Mucosa of stomach (tissue), 1 donor: ENCODE results near the gene ISLR.

Experiments
- H3K27me3 ChIP-seq: one replicate; pipeline ENCODE4 v1.7.0; 2013; ENCODE audit warnings: mild to moderate bottlenecking, low read length; ENCODE audit not compliant: control insufficient read depth, insufficient read depth
- H3K36me3 ChIP-seq: one replicate; pipeline ENCODE4 v1.7.0; 2013; ENCODE audit warnings: low read length; ENCODE audit not compliant: control insufficient read depth, insufficient read depth
- H3K4me1 ChIP-seq: one replicate; pipeline ENCODE4 v1.7.0; 2013; ENCODE audit warnings: mild to moderate bottlenecking, low read length; ENCODE audit not compliant: control insufficient read depth, insufficient read depth
- H3K4me3 ChIP-seq: one replicate; pipeline ENCODE4 v1.7.0; 2013; ENCODE audit warnings: low read length
- H3K9ac ChIP-seq: one replicate; pipeline ENCODE4 v1.7.0; 2013; ENCODE audit warnings: mild to moderate bottlenecking, low read length, moderate library complexity
- H3K9me3 ChIP-seq: one replicate; pipeline ENCODE4 v1.7.0; 2013; ENCODE audit warnings: mild to moderate bottlenecking, low read length, moderate library complexity; ENCODE audit not compliant: control insufficient read depth
- donor health status: Pancreatic carcinoma.

The ISLR gene

GRCh38 chr15:74194572-74195559, 21.4 kb downstream of the ISLR start:
- no peak overlapping the region for H3K4me3 ChIP-seq
- H3K9ac ChIP-seq, result no peak overlapping the region
- no peaks in the 10 kb centered on the region for H3K9me3 ChIP-seq
- peaks cover 10% of the 10 kb centered on the region for H3K4me1 ChIP-seq
- H3K27me3 ChIP-seq, result no peaks in the 10 kb centered on the region
- no peaks in the 10 kb centered on the region for H3K36me3 ChIP-seq

- H3K9me3 ChIP-seq, result no peaks in the 10 kb centered on the region
- no peaks in the 10 kb centered on the region for H3K27me3 ChIP-seq
- no peak overlapping the region for H3K9ac ChIP-seq
- no peaks in the 10 kb centered on the region for H3K36me3 ChIP-seq
- H3K4me1 ChIP-seq, result peaks cover 10% of the 10 kb centered on the region
- no peak overlapping the region for H3K4me3 ChIP-seq
Measured at GRCh38 chr15:74196175-74196574, 22.7 kb downstream of the ISLR start.

DNA sequence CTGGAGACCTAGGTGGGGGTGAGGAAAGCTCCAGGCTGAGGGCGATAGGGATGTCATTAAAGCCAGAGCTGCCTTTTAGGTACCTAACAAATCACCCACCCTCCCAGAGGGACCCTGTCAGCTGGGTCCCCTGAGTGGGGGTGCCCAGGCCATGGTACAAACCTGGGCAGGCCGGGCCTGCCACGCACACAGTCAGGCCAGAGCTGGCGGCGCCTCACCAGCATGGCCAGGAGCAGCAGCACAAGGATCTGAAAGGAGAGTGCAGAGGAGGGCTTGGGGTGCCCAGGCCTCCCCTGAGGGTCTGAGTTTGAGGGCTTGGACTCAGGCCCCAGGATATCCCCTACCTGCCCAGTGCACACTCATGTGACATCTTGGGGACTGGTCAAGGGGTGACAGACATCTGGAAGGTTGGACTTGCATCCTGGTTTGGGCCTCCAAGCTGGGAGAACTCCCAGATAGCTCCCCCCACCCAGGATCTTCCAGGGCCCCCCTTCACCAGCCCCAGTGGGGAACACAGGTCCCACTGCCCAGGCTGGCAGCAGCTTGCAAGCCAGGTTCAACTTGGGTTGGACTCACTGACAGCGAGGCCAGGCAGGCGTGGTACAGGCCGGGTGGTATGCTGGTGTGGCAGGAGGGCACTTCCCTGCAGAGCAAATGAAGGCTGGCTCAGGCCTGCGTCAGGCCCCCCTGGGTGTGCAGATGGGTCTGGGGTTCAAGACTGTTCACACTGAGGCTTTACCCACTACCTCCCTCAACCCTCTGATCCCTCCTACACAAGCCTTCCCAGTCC, 23.9 kb downstream of the ISLR start:
- Histone ChIP-seq H3K36me3 (no peaks in the 10 kb centered on the region), H3K4me3 (no peak overlapping the region), H3K27me3 (peaks cover 10% of the 10 kb centered on the region), H3K4me1 (peaks cover 11% of the 10 kb centered on the region), H3K9me3 (no peaks in the 10 kb centered on the region), H3K9ac (no peak overlapping the region)

- H3K36me3 ChIP-seq, result no peaks in the 10 kb centered on the region
- no peak overlapping the region for H3K9ac ChIP-seq
- H3K4me1 ChIP-seq, result peaks cover 21% of the 10 kb centered on the region
- peaks cover 25% of the 10 kb centered on the region for H3K27me3 ChIP-seq
- H3K4me3 ChIP-seq, result no peak overlapping the region
- H3K9me3 ChIP-seq, result no peaks in the 10 kb centered on the region
Measured at GRCh38 chr15:74199297-74199652, 25.8 kb downstream of the ISLR start.

DNA sequence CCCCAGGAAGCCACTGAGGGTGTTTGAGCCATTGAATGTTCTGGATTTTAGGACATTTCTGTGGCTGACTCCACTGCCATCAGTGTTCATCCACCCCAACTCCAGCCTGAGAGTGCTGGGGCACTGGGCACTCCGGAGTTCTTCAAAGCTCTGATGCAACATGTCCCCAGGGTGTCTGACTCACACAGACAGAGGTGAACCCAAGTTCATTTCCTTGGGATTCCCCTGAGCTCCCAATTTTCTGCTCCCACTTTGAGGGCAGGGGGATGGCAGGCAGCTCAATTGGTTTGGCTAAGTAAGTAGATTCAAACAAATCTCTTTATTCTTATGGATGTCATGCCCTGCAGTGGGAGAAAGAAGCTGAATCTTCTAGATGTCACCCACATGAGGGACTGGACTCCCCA, 26.9 kb downstream of the ISLR start:
- Histone ChIP-seq H3K27me3 (peaks cover 25% of the 10 kb centered on the region), H3K9me3 (no peaks in the 10 kb centered on the region), H3K4me3 (no peak overlapping the region), H3K4me1 (peaks cover 21% of the 10 kb centered on the region), H3K9ac (no peak overlapping the region), H3K36me3 (no peaks in the 10 kb centered on the region)

DNA sequence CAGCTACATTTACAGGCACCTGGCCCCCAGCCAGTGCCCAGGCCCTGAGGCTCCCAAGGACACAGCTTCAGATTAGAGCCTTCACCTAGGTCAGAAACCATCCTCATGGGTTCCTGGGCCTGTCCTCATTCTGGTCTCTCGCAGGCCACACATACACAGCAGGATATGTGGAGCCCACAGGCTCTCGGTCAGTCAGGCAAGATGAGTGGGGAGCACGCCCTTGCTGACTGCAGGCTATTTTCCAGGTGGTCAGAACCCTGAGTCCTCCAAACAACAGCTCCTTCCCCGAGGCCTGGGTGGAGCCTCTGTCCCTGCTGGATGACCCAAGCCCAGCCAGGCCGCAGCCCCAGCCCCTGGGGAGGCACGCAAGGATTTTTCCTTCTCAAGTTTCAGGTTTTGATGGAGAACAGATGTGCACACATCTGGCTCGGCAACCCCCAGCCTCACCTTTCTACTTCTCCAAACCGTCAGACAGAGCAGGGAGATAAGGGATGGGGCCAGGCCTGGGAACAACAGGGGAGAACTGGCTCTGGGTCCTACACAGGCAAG, 27.4 kb downstream of the ISLR start:
- no peaks in the 10 kb centered on the region for H3K9me3 ChIP-seq
- no peak overlapping the region for H3K4me3 ChIP-seq
- H3K36me3 ChIP-seq, result no peaks in the 10 kb centered on the region
- H3K9ac ChIP-seq, result no peak overlapping the region
- H3K4me1 ChIP-seq, result peaks cover 19% of the 10 kb centered on the region
- peaks cover 28% of the 10 kb centered on the region for H3K27me3 ChIP-seq

- Histone ChIP-seq H3K27me3 (peaks cover 29% of the 10 kb centered on the region), H3K4me3 (no peak overlapping the region), H3K9me3 (no peaks in the 10 kb centered on the region), H3K9ac (no peak overlapping the region), H3K4me1 (peaks cover 11% of the 10 kb centered on the region), H3K36me3 (no peaks in the 10 kb centered on the region)
Measured at GRCh38 chr15:74201710-74202420, 28.4 kb downstream of the ISLR start.

DNA sequence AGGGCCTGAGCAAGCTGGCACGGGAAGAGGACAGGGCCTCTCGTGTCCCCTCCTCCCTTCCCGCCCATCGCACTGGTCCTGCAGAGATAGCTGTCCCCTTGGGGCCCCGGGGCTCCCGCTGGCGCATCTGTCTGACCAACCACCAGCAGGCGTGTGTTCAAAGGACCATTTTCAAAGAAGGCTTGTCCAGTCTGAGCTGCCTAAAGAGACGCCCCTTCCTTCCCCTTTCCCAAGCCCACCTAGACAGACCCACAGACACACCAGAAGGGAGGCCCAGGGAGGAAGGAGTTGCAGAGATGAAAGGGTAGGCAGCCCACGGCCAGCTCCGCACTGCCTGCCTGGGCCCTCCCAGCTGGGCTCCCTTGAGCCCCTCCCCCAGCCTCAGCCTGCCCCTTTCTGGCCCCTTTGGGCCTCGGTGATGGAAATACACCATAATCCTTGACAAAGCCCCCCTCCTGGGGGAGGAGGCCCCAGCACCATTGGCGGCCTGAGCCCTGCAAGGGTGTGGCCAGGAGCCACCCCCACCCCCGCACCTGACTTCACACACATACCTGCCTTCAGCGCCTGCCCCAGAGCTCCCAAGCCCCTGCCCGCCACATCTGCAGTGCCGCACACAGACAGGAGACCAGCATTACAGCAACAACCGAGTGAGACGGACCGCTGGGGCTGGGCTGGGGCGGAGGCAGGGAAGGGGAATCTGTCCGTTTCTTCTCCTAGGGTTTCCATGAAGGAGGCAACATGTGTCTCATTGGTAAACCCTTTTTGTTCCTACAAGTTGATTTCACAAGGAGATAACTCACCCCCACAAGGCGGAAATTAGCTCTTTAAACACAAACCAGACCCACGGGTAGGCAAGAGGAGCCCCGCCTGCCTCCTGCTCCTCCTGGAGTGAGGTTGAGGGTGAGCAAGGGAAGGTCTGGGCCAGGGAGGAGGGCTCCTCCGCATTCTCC, 29.2 kb downstream of the ISLR start, which contains the start of gene STRA6:
Gene STRA6 (minus strand): TSS at position 336 of the 950 bp plus-strand sequence. CDS start 520 bp downstream, outside the sequence.
- no peaks in the 10 kb centered on the region for H3K9me3 ChIP-seq
- no peak within 1 kb of the TSS for H3K4me3 ChIP-seq
- peaks cover 35% of the 10 kb centered on the region for H3K27me3 ChIP-seq
- no peak within 1 kb of the TSS for H3K9ac ChIP-seq
- H3K4me1 ChIP-seq, result peaks cover 11% of the 10 kb centered on the region
- no peaks in the 10 kb centered on the region for H3K36me3 ChIP-seq

GRCh38 chr15:74203914-74204431, 30.5 kb downstream of the ISLR start:
- H3K9ac ChIP-seq, result no peak overlapping the region
- H3K4me3 ChIP-seq, result no peak overlapping the region
- peaks cover 48% of the 10 kb centered on the region for H3K27me3 ChIP-seq
- peaks cover 14% of the 10 kb centered on the region for H3K4me1 ChIP-seq
- no peaks in the 10 kb centered on the region for H3K9me3 ChIP-seq
- H3K36me3 ChIP-seq, result no peaks in the 10 kb centered on the region

GRCh38 chr15:74205582-74205947, 32.1 kb downstream of the ISLR start:
- Histone ChIP-seq H3K9ac (no peak overlapping the region), H3K36me3 (no peaks in the 10 kb centered on the region)

More at GRCh38 chr15:74205582-74205947, 32.1 kb downstream of the ISLR start:
- Histone ChIP-seq H3K27me3 (peaks cover 55% of the 10 kb centered on the region), H3K4me1 (peaks cover 27% of the 10 kb centered on the region), H3K9me3 (no peaks in the 10 kb centered on the region), H3K4me3 (no peak overlapping the region)
